HCT116 (cell line): ENCODE measurements around the gene INSIG2. TPM values are rescaled to one million over a fixed set of nuclear protein-coding genes. Genes with fewer than 3 reads are reported as not detected.

Experiments
- ATAC-seq: fragments of 200-7000 bp; cut with Tn5 transposase; 2 replicates; pipeline ENCODE4 v1.9.1; 2020; ENCODE audit warnings: mild to moderate bottlenecking, moderate library complexity
- BruUV-seq: library from RNA; stranded (reverse); fragments of 400-500 nt; replicated peaks from 2 replicates; lab custom pipeline; 2021; lab: Mats Ljungman, UMichigan
- CTCF ChIA-PET: fragments of 300-600 bp; sonication (Branson Sonifier 250); formaldehyde crosslinking; loops from one replicate; lab custom pipeline; 2021; ENCODE audit warnings: antibody characterized with exemption; lab: Charles Lee
- POLR2A ChIA-PET: fragments of 300-600, 350-600 bp; sonication (Branson Sonifier 250); formaldehyde crosslinking; loops from one replicate; lab custom pipeline; 2021; ENCODE audit warnings: antibody characterized with exemption; lab: Charles Lee
- RAD21 ChIA-PET, 2 experiments: fragments of 300-600 bp; sonication (Branson Sonifier 250); formaldehyde crosslinking; loops; one replicate each; lab custom pipeline; 2023; ENCODE audit warnings: low total read pairs in 2 of 2; ENCODE audit not compliant: uncharacterized antibody in 2 of 2, unreplicated experiment in 2 of 2, low non-redundant PET in 1 of 2; lab: Charles Lee
- DNase-seq: peaks from one replicate; pipeline ENCODE4 v3.0.0-alpha.2; 2010; ENCODE audit warnings: low read depth, low spot score
- H2AFZ ChIP-seq: fragments of 200-600 bp; shearing (Covaris generic), sonication (generic); 2 replicates; pipeline ENCODE4 v1.6.1; 2017; ENCODE audit warnings: low read depth, mixed run types, mixed read lengths, antibody characterized with exemption, low read length; ENCODE audit not compliant: poor library complexity, severe bottlenecking
- H3K27ac ChIP-seq: 2 replicates; pipeline ENCODE4 v1.5.1; 2012; ENCODE audit warnings: low read depth, low read length
- H3K27me3 ChIP-seq: fragments of 200-600 bp; sonication (generic); 2 replicates; pipeline ENCODE4 v1.6.1; 2016; ENCODE audit warnings: mixed run types, low read length, mixed read lengths; ENCODE audit not compliant: insufficient read depth
- H3K36me3 ChIP-seq, 2 experiments: fragments of 200-500 bp in 1 of 2; fragments of 200-600 bp in 1 of 2; sonication (Bioruptor generic) in 1 of 2; sonication (generic) in 1 of 2; 2 replicates each; pipeline versions ENCODE4 v1.5.1 to v1.6.1; 2014 to 2016; ENCODE audit warnings: low read length in 2 of 2, inconsistent platforms in 1 of 2, mixed read lengths in 1 of 2, mixed run types in 1 of 2; ENCODE audit not compliant: insufficient read depth in 2 of 2, control insufficient read depth in 1 of 2
- H3K4me1 ChIP-seq, 2 experiments: fragments of 200-600 bp in 1 of 2; sonication (generic) in 1 of 2; 2 replicates each; pipeline versions ENCODE4 v1.5.1 to v1.6.1; 2012 to 2017; ENCODE audit warnings: low read length in 2 of 2, inconsistent platforms in 1 of 2, mild to moderate bottlenecking in 1 of 2, mixed read lengths in 1 of 2, mixed run types in 1 of 2, moderate library complexity in 1 of 2; ENCODE audit not compliant: insufficient read depth in 2 of 2, control insufficient read depth in 1 of 2
- H3K4me2 ChIP-seq: fragments of 200-600 bp; sonication (generic); 2 replicates; pipeline ENCODE4 v1.6.1; 2017; ENCODE audit warnings: mixed run types, low read length, mixed read lengths
- H3K4me3 ChIP-seq, 2 experiments: fragments of 200-600 bp in 1 of 2; sonication (generic) in 1 of 2; replicated peaks in 1 of 2; 2 replicates each; pipeline ENCODE4 v1.5.1; 2011 to 2016; ENCODE audit warnings: low read length in 2 of 2, control low read depth in 1 of 2, low read depth in 1 of 2, mild to moderate bottlenecking in 1 of 2, mixed read lengths in 1 of 2, mixed run types in 1 of 2
- H3K79me2 ChIP-seq: fragments of 200-600 bp; sonication (generic); 2 replicates; pipeline ENCODE4 v1.6.1; 2017; ENCODE audit warnings: mild to moderate bottlenecking, mixed run types, low read length, moderate library complexity, mixed read lengths; ENCODE audit not compliant: insufficient read depth
- H3K9ac ChIP-seq: fragments of 200-600 bp; sonication (generic); 2 replicates; pipeline ENCODE4 v1.6.1; 2016; ENCODE audit warnings: low read length, mixed read lengths
- H3K9me2 ChIP-seq: fragments of 200-600 bp; sonication (generic), shearing (Covaris generic); 2 replicates; pipeline ENCODE4 v1.6.1; 2017; ENCODE audit warnings: mixed run types, mild to moderate bottlenecking, moderate library complexity; ENCODE audit not compliant: insufficient read depth
- H3K9me3 ChIP-seq, 2 experiments: fragments of 200-500 bp in 1 of 2; fragments of 200-600 bp in 1 of 2; sonication (Bioruptor generic) in 1 of 2; sonication (generic) in 1 of 2; 2 replicates each; pipeline ENCODE4 v1.6.1; 2014 to 2017; ENCODE audit warnings: low read length in 2 of 2, mixed read lengths in 2 of 2, inconsistent platforms in 1 of 2, low read depth in 1 of 2, mild to moderate bottlenecking in 1 of 2, mixed run types in 1 of 2, moderate library complexity in 1 of 2; ENCODE audit not compliant: control insufficient read depth in 1 of 2, insufficient read depth in 1 of 2
- H4K20me1 ChIP-seq: fragments of 200-600 bp; sonication (generic), shearing (Covaris generic); 2 replicates; pipeline ENCODE4 v1.6.1; 2017; ENCODE audit warnings: mixed run types, mild to moderate bottlenecking, moderate library complexity; ENCODE audit not compliant: insufficient read depth
- CBX3 ChIP-seq: IDR thresholded peaks from 2 replicates; pipeline ENCODE4 v1.6.1; 2012; ENCODE audit warnings: low read depth
- CEBPB ChIP-seq: IDR thresholded peaks from 2 replicates; pipeline ENCODE4 v1.6.1; 2012; ENCODE audit warnings: low read depth
- ELF1 ChIP-seq: IDR thresholded peaks from 2 replicates; pipeline ENCODE4 v1.6.1; 2012; ENCODE audit warnings: low read depth, borderline replicate concordance
- EZH2 ChIP-seq: fragments of 200-600 bp; sonication (generic); IDR thresholded peaks from 2 replicates; pipeline ENCODE4 v1.6.1; 2017; ENCODE audit warnings: antibody characterized with exemption, mixed run types
- EZH2phosphoT487 ChIP-seq: fragments of 200-600 bp; IDR thresholded peaks from 2 replicates; pipeline ENCODE4 v1.6.1; 2018; ENCODE audit warnings: antibody characterized with exemption, borderline replicate concordance
- FOSL1 ChIP-seq: IDR thresholded peaks from 2 replicates; pipeline ENCODE4 v1.6.1; 2012; ENCODE audit warnings: low read depth
- JUND ChIP-seq: IDR thresholded peaks from 2 replicates; pipeline ENCODE4 v1.6.1; 2012
- POLR2A ChIP-seq: IDR thresholded peaks from 2 replicates; pipeline ENCODE4 v1.7.0; 2011; ENCODE audit warnings: borderline replicate concordance; ENCODE audit not compliant: insufficient read depth, insufficient read length; ENCODE audit errors: extremely low read depth
- REST ChIP-seq: IDR thresholded peaks from 2 replicates; pipeline ENCODE4 v1.6.1; 2012; ENCODE audit warnings: low read depth
- SIN3A ChIP-seq: IDR thresholded peaks from 2 replicates; pipeline ENCODE4 v1.6.1; 2012; ENCODE audit warnings: low read depth
- SP1 ChIP-seq: IDR thresholded peaks from 2 replicates; pipeline ENCODE4 v1.6.1; 2012; ENCODE audit warnings: low read depth
- SRF ChIP-seq: IDR thresholded peaks from 2 replicates; pipeline ENCODE4 v1.6.1; 2012; ENCODE audit warnings: low read depth
- TCF7L2 ChIP-seq: IDR thresholded peaks from 2 replicates; pipeline ENCODE4 v1.7.0; 2011; ENCODE audit warnings: borderline replicate concordance, inconsistent platforms; ENCODE audit not compliant: insufficient read depth, insufficient read length; ENCODE audit errors: extremely low read depth
- YY1 ChIP-seq: IDR thresholded peaks from 2 replicates; pipeline ENCODE4 v1.6.1; 2011; ENCODE audit warnings: low read length, low read depth, moderate library complexity, mild to moderate bottlenecking; ENCODE audit not compliant: insufficient replicate concordance; ENCODE audit errors: extremely low read depth
- ZBTB33 ChIP-seq: IDR thresholded peaks from 2 replicates; pipeline ENCODE4 v1.6.1; 2011; ENCODE audit warnings: mild to moderate bottlenecking, low read length, moderate library complexity; ENCODE audit not compliant: insufficient replicate concordance; ENCODE audit errors: extremely low read depth
- ZFX ChIP-seq: fragments of 450-650 bp; IDR thresholded peaks from 2 replicates; pipeline ENCODE4 v1.6.1; 2017
- ZNF274 ChIP-seq: fragments of 200-500 bp; sonication (Bioruptor generic); IDR thresholded peaks from 2 replicates; pipeline ENCODE4 v1.6.1; 2014; ENCODE audit warnings: mild to moderate bottlenecking, low read depth, low read length, inconsistent platforms
- intact Hi-C: fragments of 100-400 bp; cut with micrococcal nuclease; formaldehyde crosslinking; loops from 2 replicates; pipeline ENCODE4 v1.10.0; 2022
- total RNA-seq: library from RNA; stranded (reverse); gene quantifications from one replicate; pipeline ENCODE4 v1.2.1, GENCODE V29; 2021; ENCODE audit not compliant: unreplicated experiment
- TF ChIP-seq, protein P1 (sequence below): IDR thresholded peaks from 2 replicates; pipeline ENCODE4 v1.6.1; 2012

Gene INSIG2
- total RNA-seq, 1 experiment from 2014 or later: 21.8 TPM

- CTCF ChIA-PET: no interaction called here
- Histone ChIP-seq H3K36me3 (no peaks in the 10 kb centered on the region), H3K4me1 (peaks cover 37 to 88% of the 10 kb centered on the region in 2 experiments), H4K20me1 (no peaks in the 10 kb centered on the region), H3K9me3 (no peaks in the 10 kb centered on the region), H3K4me2 (peak overlapping the region; percentile 75)
- TF ChIP-seq SRF (no peak), CBX3 (no peak), ZNF274 (no peak), ELF1 (no peak), JUND (no peak), FOSL1 (no peak), TCF7L2 (no peak), ZBTB33 (no peak), YY1 (no peak), EZH2 (no peak), ZFX (no peak), REST (no peak), CEBPB (no peak), EZH2phosphoT487 (no peak), SP1 (no peak), POLR2A (no peak), SIN3A (no peak)
- TF ChIP-seq, protein P1, sequence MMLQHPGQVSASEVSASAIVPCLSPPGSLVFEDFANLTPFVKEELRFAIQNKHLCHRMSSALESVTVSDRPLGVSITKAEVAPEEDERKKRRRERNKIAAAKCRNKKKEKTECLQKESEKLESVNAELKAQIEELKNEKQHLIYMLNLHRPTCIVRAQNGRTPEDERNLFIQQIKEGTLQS: no peak
- TF ChIP-seq, all 23 proteins: peak for 0
- Histone ChIP-seq H3K9ac (peak overlapping the region; percentile 60), H3K27ac (peak overlapping the region; percentile 62; the same call in 1 of the 2 replicates), H3K9me2 (no peaks in the 10 kb centered on the region), H3K4me3 (no peak overlapping the region), H2AFZ (no peak overlapping the region), H3K27me3 (no peaks in the 10 kb centered on the region), H3K79me2 (no peaks in the 10 kb centered on the region)
- BruUV-seq: no TSS peak
- intact Hi-C loops: loop anchor here (5.0 kb wide), 1 partner anchor 65 kb away; no protein-coding TSS in a partner anchor
- ChIA-PET POLR2A (no interaction called here), RAD21 (no interaction called here)
- ATAC-seq: no peak
- DNase-seq: no peak
Measured at GRCh38 chr2:118121986-118122524, 33.8 kb downstream of the INSIG2 start.
